Limb (tissue), 2 donors: ENCODE results near the gene RHEBL1.

Source experiments
- DNase-seq, 2 donors: peaks; one replicate each; pipeline ENCODE4 v3.0.0-alpha.2; 2016; ENCODE audit errors: extremely low spot score in 2 of 2

RHEBL1 gene

DNA sequence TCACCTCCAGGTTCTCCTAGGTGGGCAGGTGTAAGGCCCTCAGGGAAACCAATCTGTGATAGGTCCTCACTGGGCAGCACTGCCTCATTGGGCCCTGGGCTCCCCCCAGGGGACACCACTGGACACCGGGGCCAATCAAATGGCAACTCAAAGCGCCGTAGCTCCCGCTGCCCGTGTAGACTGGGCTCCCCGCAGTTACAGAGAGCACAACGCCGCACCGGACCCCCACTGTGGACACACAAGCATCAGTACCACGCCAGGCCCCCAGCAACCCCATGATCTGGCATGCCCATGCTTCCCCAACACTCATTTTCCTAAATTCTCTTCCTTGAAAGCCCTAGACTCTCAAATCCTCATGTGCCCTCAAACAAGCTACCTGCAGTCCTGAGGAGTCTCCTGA lies 15.3 kb downstream of the RHEBL1 start:
- no peak for DNase-seq

DNA sequence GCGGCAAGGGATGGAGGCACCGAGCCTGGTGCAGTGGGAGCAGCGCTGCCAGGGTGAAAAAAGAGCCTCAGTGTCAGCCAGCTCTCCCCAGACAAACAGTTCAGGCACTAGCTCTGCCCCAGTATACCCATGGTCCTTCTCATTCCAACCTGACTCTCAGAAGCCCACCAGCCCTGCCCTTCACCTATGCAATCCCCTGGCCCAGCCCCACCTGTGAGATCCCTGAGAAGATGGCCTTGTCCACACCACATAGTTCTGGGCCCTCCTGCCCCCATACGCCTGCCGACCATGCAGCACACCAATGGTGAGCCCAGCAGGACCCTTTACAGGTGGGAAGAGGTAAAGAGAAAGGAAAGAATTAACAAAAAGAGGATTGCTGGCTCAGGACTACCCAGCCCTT lies 15.7 kb downstream of the RHEBL1 start:
- DNase-seq, result no peak

DNA sequence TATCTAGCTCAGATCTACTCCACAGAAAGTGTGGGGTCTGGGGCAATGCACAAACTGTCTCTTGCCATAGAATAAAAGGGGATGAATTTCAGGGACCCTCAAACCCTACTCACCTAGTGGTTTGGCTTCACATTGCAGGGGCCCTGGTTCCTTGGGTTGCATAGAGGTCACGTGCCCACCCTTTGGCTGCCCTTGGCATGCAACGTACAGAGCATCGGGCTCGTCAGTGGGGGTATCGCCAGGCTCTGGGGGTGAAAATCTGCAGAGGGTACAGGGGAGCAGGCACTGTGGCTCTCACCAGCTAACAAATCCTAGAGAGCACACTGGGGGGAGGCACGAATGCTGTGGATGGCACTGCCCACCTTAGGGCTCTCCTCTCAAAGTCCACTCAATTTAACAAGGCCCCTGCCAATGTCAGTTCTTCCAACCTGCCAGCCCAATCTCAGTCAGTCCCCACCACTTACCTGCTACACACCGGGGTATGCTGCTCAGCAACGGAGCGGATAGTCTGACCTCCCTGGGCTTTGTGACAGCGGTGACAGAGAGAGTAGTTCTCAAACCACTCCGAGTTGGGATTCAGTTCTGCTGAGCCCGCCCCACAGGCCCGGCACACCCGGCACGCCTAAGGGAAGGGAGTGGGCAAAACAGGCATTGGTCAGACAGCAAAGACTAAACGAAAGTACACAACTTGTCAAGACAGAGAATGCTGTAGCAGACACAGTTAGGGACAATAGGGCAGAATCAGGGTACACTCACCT lies 17.1 kb downstream of the RHEBL1 start:
- no peak for DNase-seq

DNA sequence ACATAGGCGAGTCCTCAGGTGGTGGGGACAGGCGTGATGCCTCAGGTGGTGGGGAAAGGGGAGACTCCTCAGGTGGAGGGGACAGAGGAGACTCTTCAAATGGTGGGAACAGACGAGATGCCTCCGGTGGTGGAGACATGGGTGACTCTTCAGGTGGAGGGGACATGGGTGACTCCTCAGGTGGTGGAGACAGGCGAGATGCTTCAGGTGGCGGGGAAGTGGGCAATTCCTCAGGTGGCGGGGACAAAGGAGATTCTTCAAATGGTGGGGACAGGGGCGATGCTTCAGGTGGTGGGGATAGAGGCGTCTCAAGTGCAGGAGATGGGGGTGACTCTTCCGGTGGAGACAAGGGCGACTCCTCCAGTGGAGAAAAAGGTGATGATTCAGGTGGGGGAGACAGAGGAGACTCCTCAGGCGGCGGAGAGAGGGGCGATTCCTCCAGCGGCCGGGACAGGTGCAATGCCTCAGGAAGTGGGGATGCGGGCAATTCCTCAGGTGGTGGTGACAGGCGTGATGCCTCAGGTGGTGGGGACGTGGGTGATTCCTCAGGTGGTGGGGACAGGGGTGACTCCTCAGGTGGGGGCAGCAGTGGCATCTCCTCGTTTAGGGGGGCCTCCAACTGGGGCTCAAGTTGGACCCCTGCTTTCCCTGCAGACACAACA lies 17.9 kb downstream of the RHEBL1 start:
- DNase-seq, result no peak

DNA sequence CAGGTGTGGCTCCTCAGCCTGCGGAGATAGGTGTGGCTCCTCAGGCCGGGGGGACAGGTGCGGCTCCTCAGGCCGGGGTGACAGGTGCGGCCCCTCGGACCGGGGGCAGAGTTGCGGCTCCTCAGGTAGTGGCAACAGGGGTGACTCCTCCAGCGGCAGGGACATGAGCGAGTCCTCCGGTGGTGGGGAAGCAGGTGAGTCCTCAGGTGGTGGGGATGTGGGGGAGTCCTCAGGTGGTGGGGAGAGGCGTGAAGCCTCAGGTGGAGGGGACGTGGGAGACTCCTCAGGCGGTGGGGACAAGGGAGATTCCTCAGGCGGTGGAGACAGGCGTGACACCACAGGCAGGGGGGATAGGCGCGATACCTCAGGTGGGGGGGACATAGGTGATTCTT lies 18.4 kb downstream of the RHEBL1 start:
- DNase-seq, result no peak

DNA sequence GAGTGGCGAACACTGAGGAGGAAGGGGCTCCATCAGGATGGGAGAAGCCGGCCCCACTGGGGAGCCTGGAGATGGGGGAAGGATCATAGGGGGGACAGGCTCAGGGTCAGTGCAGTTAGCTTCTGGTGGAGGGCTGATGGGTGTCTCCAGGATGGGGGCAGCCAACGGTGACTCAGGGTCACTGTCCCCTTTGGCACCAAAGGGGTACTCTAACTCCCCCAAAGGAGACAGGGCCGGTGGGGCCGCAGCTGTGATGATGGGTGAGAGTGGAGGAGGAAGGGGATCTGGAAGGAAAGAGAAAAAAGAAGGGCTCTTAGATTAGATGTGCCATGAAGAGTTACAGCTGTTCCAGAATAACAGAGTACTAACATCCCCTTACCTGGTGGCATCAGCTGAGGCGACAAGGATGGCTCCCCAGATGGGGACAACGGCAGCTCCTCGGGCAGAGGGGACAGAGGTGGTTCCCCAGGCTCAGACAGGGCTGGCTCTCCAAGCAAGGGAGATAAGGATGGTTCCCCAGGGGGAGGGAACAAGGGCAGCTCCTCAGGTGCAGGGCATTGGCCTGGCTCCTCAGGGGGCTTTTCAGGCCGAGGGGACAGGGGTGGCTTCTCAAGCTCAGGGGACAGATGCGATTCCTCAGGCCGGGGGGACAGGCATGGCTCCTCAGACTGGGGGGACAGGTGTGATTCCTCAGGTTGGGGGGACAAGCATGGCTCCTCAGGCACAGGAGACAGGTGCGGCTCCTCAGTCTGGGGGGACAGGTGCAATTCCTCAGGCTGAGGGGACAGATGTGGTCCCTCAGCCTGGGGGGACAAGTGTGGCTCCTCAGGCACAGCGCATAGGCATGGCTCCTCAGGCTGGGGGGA lies 19.0 kb downstream of the RHEBL1 start:
- DNase-seq, result no peak

DNA sequence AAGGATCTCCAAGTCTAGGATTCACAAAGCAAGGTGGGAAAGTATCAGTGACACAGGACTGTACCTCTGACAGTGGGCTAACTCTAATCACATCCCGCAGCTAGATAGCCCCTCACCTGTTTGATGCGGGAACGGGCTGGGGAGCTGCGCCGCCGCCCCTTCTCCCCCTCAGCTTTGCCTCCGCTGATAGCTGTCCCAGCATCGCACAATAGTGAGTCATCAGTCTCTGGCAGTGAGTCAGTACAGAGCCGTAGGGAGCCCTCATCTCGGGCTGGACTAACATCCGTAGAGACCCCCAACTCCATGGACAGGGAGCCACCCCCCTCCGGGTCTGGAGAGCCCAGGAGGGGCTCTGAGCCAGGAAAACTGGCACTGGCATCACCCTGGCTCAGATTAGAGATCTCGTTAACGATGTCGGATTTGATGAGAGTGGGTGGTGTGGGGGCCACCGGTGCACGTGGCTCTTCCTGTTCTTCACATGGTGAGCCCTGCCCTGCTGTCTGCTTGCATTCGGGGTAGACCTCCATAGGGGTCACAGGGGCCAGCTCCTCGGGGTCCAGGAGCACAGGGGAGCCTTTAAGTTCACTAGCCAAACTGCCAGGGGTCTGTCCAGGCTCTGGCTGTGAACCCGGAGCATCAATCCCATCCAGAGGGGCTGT lies 20.1 kb downstream of the RHEBL1 start:
- no peak for DNase-seq

DNA sequence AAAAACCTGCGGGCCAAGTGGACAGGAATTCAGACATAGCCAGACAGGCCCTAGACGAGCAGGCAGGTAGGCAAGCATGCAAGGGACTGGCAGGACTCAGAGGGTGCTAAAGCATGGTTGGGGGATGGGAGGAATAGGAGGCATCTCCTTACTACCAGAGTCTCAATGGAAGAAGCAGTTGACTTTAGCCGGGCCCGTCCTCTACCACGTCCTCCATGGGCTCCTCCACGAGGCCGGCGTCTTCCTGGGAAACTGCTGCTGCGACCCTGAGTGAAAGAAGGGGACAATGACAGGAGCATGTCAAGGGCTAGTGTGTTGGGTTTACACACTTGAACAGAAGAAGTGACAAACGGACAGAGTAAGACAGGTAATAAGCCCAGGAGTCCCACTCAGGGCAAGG lies 20.8 kb downstream of the RHEBL1 start:
- DNase-seq, result no peak

DNA sequence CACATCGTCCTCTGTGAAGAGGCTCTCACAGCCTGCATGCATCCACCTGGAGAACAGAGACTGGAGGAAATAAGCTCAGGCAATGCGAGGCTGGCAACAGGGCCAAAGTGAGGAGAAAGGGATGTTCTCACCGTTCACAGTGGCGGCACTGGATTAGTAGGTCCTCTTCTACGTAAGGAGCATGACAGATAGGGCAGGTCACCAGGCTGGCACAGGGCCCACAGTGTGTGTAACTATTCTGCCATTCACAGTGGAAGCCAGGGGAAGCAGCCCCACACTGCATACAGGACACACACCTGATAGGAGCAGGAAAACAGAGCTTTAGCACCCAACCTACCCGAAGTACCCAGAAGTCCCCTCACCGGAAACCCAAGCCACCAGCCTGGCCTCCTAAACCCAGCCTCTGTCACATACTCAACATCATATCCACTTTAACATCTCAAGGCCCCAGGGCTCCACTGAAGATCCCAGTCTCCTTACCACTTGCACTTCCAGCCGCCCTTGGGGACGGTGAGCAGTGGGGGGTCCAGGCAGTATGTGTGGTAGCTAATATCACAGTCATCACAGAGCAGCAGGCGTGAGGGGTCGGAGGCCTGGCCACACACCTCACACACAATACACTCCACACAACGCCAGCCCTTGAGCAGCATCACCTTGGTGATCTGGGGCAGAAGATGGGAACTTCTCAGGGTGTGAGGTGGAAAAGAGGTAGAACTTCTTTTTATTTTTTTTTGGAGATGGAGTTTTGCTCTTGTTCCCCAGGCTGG lies 23.5 kb downstream of the RHEBL1 start:
- DNase-seq, result no peak

DNA sequence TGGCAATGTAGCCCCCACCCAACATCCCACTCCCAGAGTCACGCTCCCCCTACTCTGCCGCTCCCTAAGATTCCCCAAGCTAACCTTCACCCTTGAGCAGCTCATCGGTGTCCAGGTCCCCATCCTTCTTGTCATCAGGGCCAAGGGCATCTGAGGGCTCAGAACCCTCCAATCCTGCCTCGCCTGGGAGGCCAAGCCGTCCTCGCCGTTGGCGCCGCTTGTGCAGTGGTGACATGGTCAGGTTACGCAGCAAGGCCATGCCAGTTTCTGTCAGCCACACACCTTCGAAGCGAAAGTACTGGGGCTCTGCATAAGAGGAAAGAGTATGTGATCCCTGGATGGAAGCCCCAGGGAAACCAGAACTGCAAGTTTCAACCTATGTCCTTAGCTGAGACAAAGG lies 25.1 kb downstream of the RHEBL1 start:
- no peak for DNase-seq

DNA sequence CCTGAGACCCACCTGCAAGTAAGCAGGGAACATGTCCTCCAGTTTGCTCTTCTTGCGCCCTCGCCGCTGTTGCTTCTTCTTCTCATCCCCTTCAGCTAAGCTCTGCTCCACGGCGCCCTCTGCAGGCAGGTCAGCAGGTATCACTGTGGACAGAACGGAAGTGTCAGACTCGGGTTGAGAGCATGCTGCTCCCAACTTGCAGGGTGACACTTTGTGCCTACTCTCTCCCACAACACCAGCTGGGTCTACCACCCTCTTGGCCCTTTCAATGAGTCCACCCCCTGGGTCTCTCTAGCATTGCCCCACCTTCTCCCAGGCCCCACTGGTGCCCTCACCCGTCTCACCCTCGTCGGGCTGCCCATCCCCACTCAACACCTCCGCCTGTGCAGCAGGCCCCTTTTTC lies 25.9 kb downstream of the RHEBL1 start:
- no peak for DNase-seq

DNA sequence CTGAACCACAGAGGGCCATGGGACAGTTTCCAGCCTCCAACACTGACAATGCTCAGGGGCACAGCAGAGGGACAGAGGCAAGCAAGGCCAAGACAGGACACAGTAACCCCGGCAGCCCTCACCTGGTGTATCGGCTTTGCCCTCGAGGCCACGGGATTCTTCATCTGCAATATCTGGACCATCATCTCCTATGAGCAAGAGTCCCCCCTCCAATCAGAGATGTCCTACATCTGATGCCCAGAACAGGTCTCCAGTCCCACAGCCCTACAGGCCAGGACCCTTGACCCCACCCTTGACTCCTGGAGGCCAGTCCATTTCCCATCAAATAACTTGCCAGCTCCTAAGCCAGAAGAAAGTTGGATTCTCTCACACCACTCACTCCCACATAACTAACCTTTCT lies 26.5 kb downstream of the RHEBL1 start:
- no peak for DNase-seq

DNA sequence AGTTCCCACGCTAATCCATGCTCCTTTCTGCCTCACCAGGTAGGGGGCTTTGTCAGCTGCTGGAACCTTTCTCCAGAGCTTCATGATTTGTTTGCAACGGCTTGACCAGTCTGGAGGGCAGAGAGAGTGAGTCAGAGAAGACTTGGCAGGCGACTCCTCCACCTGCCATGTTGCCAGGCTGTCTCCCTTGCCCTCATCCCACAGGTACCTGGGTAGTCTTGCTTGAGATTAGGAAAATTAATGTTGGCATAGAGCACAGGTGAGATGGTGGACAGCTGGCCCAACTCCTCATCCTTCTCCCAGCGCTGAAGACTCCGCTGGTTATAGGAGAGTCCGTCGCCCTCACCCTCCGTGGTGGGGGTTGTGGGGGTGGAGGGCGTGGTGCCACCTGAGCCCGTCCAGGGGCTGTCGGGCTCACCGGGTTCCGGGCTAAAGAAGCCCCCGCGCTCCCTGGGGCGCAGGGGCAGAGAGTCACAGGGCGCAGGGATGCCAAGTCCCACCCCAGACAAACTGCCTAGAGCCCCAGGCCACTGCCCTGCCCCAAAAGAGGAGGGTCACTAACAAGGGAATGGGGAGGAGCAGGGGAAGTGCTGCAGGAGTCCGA lies 27.8 kb downstream of the RHEBL1 start:
- no peak for DNase-seq

DNA sequence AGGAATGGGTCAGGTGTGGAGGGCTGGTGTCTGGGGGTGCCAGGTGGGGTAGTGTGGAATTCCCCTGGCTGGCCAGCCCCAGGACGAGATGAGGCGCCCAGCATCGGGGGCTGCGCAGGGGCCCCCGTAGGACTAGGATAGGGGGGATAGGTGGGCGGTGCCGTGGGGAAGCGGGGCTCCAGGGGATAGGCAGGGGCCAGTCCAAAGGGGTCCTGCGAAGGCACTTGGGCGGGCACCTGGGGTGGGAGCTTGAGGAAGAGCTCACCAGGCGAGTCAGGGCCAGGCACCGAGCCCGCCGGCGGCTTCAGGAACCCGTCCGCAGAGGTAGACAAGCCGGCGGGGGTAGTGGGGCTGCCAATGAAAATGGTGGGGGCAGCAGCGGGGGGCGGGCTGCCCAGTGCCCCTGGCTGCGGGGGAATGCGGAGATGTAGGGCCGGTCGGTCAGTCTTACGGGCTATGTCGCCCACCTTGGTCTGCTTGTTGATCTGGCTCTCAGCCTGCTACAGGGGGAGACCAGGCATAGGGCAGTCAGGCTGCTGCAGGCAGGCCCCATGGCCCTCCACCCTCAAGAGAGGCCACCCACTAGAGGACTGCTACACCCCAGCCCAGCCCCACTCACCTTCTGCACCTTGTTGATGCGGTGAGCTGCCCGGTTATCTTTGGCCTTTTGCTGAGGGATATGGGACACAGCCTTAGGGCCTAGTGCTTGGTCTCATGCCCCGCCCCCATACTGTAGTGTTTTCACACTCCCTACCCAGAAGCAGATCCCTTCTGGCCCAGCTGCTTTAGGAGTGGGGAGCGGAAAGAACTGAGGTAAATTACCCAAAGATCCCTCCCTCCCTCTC lies 28.5 kb downstream of the RHEBL1 start:
- DNase-seq, result no peak

DNA sequence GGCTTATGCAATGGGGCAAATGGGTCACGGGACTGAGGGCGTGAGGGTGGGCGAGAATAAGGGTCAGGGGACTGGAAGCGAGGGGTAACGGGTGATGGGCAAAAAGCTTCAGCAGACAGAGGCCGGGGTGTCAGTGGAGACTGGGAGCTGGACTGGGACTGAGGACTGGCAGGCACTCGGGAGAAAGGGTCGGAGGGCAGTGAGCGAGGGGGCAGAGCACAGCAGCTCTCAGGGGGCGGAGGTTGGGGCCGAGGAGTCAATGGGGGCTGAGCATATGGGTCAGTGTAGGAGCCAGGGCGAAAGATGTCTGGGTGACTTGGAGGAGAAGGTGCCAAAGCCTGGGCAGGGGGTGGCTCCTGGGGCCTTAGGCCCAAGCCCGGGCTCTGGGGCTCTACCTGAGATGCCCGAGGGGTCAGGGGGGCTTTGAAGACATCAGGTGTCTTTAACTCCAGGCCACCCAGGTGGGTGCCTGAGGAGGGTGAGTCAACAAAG lies 29.4 kb downstream of the RHEBL1 start:
- no peak for DNase-seq

DNA sequence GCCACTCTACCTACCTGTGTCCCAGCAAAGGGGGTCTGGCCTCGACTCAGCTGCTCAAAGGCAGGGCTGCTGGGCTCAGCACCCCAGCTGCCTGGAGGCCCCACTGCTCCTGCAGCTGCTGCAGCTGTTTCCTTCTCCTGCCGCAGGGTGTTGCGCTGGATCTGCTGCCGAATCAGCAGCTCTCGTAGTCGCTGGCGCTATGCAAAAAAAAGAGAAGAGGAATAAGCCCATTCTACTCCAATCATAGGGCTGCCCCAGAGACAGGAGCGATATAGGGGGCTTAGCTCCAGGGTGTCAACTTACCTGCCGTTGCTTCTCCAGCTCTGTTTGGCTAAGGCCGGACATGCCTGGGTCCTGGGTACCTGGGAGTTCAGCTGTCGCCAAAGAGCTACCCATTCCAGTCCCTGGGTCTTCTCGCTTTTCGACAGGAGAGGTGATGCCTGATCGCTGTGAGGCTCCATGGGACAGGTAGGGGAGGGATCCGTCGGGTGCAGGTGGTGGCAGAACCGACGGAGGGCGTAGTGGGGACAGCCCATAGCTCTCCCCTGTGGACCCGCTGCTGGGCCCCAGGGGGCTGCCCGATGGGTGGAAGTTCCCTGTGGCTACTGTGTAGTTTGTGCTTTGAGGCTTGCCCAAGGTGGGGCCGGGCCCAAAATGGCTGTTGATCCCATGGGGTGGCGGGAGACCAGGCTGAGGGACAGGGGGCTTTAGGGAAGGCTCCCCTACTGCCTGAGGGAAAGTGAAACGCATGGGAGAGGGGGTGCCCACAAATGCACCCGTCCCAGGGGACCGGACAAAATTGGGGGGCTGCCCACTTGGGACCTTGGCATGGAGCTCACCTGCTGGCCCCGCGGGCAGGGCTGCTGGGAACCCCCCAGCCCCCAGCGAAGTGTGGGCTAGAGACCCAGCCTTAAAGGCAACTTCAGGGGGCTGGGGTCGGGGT lies 30.1 kb downstream of the RHEBL1 start:
- no peak for DNase-seq

DNA sequence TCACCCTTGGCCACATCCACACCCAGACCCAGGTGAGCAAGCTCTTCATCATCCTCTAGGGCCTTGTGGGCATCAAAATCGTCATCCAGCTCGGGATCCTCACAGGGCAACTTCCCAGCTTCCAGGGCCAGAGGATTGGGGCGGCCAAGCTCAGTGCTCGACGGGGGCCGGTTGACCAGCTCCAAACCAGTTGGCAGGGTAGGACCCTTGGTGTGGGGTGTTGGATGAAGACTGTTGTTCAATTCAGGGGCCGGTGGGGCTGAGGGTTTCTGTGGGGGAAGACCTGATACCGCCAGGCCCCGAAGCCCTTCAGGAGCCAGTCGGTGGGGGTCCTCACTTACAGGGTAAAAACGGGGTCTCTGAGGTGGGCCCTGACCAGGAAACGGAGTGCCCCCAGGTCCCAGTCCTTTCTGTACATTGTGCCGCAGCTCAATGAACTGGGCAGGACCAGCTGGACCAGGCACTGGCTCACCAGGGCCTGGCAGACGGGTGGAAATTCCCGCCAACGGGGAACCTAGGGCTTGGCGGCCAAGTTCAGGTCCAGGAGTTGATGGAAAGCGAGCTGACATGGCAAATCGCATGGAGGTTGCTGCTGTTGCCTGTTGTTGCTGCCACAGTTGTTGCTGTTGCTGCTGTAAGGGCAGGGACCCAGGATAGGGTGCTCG lies 31.4 kb downstream of the RHEBL1 start:
- no peak for DNase-seq

DNA sequence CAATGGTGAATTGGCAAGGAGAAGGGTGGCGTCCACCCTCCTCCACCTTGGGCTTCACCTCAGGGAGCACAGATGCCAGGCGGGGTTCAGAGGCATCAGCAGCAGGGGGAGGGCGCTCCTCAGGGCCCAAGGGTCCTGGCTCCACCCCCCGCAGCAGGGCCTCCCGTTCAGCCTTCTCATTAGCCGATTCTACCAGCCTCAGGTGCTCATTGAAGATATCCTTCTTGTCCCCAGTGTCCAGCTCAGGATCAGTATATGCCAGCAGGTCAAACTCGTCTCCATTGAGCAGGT lies 31.9 kb downstream of the RHEBL1 start:
- DNase-seq, result no peak
